B cell (primary cell): Measurements from ENCODE around the gene ATXN1.

Experiments
- CTCF ChIP-seq: fragments of 200-600 bp; IDR thresholded peaks from one replicate; pipeline ENCODE4 v1.8.0; 2022; ENCODE audit warnings: antibody characterized with exemption, mild to moderate bottlenecking
- EZH2 ChIP-seq: IDR thresholded peaks from 2 replicates; pipeline ENCODE4 v1.6.1; 2012; ENCODE audit warnings: borderline replicate concordance, low read depth, mild to moderate bottlenecking, moderate library complexity, low read length; ENCODE audit not compliant: insufficient read depth, poor library complexity, severe bottlenecking

DNA sequence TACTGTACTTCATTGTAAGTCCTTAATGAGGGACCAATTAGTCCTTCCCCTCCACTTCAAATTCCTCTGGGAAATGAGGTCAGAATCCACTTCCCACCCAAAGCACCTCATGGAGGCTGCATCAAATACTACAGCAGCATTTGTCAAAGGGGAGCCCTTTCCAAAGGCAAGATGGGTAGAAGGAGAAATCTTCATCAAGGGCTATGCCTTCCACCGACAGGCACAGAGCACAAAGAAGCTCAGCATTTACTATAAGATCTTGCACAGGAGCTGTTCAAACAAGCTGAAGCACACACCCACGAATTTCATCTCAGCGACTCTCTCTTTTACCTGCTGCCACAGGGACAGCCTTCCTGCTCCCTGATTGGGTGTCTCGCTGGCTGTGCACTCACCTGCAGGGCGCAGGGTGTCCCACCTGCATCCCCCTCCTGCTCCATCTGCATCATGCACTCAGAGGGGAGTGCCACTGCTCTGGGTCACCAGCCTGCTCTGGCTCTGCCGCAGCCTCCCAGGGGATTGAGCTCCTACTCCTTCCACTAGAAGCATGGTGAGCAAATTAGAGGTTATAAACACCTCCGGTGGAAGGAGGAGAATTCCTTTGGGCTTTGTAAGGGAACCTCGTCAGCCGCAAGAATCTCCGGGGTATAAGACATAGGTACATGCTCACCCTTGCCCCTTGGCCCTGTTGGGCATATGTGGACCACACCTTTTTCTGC lies 164.5 kb downstream of the ATXN1 start:
- TF ChIP-seq CTCF: no peak
- TF ChIP-seq EZH2: no peak
